ENCODE measurements around the gene LINC00632.
"Not testable (repeated sequence)": the region's sequence is repeated elsewhere in the genome, so short reads cannot be mapped to it uniquely, and the experiment has no call there.

LINC00632 gene

DNA sequence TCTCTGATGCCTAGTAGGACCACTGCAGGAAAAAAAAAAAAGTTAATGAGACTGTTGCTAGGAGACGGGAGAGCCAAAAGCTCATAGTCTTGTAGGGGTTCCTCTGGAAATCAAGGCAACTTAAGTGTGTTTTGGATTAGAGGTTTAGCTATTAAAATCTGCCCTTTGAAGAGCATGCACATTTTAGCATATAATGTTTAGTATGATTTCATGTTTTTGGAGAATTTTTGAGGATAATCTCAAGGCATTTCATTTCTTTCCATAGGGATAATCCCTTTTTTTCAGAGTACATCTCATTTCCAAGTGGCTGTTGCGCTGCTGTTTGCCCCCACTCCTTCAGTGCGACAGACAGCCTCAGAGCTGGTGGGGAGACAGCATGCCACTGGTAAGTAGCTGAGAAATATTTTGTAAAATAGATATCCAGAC is at the start of gene LINC00632:
TSS of gene LINC00632 (plus strand) at position 339 of the 426 bp plus-strand sequence.
- no peak for DNase-seq (ENCODE audit: low read depth in 2 of 3, low spot score in 1 of 3)

DNA sequence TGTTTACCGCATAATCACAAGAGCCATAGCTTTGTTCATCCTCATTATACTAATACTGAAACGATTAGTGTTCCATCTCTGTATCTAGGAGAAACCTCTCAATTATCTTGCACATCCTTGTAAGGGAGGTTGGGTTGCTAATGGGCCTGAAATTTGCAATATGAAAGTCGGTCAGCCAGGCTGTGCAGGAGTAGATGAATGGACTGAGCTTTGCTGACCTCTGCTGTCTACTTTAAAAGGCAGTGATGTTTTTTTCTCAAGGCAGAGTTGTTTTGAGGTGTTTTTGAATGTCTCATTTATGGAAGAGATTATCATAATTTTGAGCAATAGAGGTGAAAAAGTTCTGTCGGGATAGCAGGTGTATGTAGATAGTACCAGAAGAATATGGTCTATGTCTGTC is 47.9 kb upstream of the LINC00632 start:
- DNase-seq (ENCODE audit: low read depth in 2 of 3, low spot score in 1 of 3) = no peak

DNA sequence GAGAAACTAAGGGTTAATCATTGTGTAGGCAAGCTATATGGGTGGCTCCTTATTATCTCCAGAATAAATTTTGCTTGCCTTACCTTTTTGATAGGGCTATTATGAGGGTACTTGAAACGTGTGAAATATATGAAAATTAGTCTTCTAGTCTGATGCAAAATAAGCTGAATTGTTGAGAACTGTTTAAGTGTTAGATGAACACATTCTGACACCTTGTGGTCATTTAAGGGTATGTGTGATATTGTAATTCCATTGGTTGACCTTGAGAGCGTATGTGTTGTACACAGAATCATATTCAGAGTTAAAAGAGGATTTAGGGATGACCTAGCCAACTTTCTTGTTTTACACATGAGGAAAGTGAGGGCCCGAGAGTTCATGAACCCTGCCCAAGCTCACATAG is 44.6 kb upstream of the LINC00632 start:
- DNase-seq (ENCODE audit: low read depth in 2 of 3, low spot score in 1 of 3) = no peak

DNA sequence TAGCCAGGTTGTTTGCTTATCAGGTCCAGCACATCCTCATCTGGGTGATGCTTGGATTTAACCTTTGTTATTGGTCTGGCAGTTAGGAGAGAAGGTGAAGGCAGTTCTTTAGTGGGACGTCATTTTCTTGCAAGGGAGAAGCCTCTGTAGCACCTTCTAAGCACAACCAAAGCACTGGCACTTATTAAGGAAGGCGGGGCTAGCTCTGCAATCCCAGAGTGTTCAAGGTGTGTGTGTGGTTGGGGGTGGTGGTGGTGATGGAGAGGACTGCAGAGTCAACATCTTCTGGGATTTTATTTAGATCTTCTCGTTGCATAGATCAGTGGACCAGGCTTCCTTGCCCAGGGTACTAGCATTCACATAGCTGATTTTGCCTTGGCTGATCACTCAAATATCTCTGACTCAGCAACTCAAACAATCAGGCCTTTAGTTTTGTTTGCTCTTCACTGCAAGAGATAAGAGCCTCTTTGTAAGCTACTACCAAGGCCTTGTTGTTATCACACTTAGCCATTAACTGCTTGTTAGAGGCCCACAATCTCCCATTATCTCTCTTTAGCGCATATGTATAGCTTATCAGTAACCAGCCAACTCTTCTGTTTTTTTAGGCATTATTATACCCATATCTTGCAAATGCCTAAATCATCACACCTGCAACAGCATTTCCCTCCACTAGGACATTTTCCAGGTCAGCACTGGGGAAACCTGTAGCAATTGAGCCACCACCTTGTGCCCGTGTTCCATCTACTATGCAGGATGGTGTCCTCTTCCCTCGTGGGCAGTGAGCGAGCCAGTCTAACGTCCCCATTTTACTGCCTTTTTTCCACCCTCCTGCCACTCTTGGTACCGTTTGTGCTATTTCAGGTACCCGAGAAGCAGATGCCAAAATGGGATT is 36.5 kb upstream of the LINC00632 start:
- no peak for DNase-seq (ENCODE audit: low read depth in 2 of 3, low spot score in 1 of 3)

DNA sequence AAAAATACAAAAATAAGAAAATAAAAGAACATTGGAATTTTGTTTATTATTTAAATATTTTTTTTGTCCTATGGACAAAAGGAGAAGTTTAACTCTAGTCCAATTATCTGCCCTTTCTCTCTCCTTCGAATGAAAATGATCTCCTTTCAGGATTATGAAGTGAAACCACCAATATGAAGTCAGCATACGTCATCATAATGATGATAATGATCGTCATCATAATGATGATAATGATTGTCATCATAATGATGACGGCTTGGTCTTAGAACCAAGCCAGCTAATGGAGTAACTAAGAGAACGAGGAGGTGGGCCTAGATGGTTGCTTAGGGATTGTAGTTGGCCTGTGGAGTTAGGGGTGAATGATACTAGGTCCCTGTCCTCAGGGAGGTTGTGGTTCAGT is 21.9 kb upstream of the LINC00632 start:
- no peak for DNase-seq (ENCODE audit: low read depth in 2 of 3, low spot score in 1 of 3)

DNA sequence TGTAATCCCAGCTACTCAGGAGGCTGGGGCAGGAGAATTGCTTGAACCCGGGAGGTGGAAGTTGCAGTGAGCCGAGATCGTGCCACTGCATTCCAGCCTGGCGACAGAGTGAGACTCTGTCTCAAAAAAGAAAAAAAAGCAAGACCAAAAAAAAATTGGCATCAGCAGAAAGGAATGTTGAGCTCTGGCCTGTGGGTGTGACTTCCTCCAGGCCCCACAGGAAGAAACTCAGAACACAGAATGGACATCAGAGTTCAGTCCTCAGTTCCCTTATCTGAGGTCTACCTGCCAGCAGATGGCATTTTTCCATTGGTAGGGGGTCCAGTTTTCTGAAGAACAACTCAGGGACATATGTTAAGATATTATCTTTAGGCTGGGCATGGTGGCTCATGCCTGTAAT is 18.0 kb upstream of the LINC00632 start:
- DNase-seq (ENCODE audit: low read depth in 2 of 3, low spot score in 1 of 3) = not testable (repeated sequence)

DNA sequence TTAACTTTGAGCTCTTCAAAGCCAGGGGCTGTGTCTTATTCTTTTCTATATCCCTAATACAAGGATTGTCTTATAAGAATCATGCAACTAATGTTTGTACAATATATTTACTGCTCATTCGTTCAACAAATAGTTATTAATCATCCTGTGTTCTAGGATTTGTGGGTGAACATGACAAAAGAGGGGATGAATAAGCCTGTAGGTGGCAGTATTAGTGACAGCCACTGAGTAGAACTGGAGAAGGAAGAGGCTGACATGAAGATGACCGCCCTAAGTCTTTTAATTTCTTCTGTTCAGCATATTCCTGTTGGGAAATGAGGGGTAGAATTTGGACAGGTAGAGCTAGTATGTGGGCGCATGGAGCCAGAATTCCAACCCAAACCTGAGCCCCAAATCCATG is 11.9 kb upstream of the LINC00632 start:
- no peak for DNase-seq (ENCODE audit: low read depth in 2 of 3, low spot score in 1 of 3)

DNA sequence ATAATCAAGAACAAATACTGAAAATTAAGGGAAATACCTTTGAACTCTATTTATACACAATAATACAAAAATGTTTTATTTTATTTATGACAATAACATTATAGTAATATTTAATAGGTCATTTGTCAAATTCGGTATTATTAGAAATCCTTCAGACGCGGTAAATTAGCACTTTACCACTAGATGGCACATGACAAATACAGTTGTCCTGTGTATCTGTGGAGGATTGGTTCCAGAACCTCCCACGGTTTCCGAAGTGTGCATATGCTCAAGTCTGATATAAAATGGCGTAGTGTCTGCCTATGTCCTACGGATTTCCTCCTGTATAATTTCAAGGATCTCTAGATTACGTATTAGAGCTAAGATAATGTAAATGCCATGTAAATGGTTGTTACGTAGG is 8.1 kb upstream of the LINC00632 start:
- DNase-seq (ENCODE audit: low read depth in 2 of 3, low spot score in 1 of 3) = no peak

DNA sequence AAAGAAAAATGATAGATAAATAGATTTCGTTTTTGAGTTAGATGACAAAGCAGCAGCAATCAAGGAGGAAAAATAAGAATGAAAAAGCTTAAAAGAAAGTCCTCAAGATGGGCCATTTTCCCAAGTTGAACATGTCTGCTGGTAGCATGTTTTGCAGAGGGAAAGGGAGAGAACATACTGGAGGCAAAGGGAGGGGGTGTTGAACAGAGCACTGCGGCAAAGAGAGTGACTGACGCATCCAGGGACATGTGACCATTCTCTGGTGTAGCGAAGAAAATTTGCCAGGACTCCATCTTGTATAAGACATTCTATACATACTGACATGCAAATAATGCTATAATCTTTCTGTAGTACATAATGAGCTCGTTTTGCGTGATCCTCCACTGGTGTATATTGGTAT is 1.2 kb downstream of the LINC00632 start:
- DNase-seq (ENCODE audit: low read depth in 2 of 3, low spot score in 1 of 3) = no peak

DNA sequence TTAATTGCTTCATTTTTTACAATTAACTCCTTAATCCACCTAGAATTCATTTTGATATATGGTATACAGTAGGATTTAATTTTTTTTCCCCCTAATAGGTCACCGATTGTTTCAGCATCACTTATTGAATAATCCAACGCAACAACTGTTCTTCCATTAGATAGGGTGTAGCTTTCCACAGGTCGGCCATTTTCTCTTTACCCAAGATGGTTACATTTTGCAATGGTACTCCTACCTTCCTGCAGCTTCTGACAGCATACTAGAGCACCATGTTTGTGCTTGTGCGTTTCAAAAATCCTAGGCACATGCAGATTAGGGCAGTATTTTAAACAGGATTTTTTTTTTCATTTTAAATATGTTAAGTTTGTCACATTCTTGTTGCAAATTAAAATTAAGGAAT is 2.3 kb downstream of the LINC00632 start:
- DNase-seq (ENCODE audit: low read depth in 2 of 3, low spot score in 1 of 3) = no peak

DNA sequence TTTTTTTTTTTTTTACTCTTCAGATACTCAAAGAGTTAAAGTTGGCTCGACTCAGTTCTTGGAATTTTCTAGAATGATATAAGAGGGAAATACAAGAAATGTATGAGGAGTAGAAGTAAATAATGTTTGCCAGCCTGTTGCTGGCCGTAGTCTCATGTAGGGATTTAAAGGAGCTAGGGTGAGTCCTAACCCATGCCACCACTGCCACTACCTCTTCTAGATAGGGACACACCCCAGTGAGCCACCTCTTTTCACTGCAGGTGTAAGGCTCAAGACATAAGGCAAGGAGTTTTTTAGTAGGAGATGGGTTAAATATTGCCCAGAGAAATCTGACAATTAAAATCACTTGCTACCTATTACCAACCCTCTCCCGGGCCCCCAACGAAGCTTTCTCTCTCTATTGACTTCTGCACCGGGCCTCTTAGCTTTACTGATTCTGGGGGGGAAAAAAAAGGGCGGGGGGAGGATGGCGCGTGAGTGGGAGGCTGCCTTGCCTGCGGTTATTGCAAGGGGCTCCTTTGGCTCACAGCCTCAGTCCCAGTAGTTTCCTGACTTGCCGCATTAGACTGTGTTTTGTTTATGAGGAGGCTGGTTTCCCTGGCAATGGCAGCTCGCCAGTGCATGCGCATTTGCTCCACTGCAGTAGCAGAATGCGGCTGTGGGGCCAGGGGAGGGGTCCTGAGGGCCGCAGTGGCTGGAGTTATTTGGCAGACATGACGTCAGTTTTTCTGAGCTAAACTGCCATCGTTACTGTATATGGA is 3.0 kb downstream of the LINC00632 start:
- peak in 2 of 3 donors; percentile 0 to 7 for DNase-seq (ENCODE audit: low read depth in 2 of 3, low spot score in 1 of 3)

DNA sequence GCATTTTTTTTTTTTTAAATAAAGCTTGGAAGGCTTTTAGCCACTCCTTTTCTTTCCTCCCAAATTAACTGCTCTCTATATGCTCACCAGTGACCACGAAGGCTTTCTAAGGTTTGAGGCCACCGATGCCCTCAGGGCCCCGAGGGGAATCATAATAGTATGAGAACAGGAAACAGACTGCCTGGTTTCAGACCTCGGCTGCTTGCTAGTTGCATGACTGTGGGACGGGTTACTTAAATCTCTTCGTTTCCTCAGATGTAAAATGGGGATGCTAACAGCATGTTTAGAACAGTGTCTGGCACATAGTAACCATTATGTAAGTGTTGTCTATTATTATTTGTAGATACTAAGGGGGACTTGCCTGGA is 3.6 kb downstream of the LINC00632 start:
- DNase-seq (ENCODE audit: low read depth in 2 of 3, low spot score in 1 of 3) = no peak

DNA sequence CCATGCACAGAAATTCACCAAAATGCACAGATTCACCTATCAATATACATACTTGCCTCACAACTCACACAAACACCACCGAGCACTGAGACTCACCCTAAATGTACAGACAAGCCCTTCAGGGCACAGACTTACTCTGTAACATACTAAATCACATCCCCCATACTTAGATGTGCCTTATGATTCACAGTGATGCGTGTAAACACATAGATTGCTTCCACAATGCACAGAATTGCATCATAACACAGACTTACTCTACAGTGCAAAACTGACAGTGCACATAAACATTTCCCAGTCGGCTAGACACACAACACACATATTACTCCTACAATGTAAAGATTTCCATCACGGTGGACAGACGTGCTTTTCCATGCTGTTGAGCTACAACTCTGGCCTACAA is 6.2 kb downstream of the LINC00632 start:
- no peak for DNase-seq (ENCODE audit: low read depth in 2 of 3, low spot score in 1 of 3)

DNA sequence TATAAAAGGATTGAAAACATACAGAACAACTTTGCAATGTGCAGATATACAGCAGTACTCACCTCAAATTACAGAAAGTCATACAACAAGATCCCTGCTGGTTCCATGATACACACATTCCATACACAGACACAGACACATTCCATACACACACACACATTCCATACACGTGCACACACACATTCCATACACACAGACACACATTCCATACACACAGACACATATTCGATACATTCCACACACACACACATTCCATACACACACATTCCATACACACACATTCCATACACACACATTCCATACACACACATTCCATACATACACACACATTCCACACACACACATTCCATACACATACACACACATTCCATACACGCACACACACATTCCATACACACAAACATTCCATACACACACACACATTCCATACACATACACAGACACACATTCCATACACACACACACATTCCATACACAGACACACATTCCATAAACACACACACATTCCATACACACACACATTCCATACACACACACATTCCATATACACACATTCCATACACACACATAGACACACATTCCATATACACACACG is 13.7 kb downstream of the LINC00632 start:
- DNase-seq (ENCODE audit: low read depth in 2 of 3, low spot score in 1 of 3) = no peak

DNA sequence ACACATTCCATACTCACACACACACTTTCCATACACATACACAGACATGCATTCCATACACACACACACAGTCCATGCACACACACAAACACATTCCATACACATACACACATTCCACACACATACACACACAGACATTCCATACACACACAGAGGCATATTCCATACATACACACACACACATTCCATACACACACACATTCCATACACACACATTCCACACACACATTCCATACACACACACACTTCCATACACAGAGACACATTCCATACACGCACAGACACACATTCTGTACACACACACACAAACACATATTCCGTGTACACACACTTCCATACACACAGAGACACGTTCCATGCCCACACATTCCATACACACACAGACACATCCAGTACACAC is 14.8 kb downstream of the LINC00632 start:
- DNase-seq (ENCODE audit: low read depth in 2 of 3, low spot score in 1 of 3) = no peak

DNA sequence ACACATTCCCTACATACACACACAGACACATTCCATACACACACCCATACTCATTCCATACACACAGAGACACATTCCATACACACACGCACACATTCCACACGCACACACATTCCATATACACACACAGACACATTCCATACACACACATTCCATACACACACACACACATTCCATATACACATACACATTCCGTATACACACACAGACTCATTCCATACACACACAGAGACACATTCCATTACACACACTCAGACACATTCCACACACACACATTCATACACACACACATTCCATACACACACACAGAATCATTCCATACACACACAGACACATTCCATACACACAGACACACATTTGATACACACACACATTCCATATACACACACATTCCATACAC is 15.2 kb downstream of the LINC00632 start:
- DNase-seq (ENCODE audit: low read depth in 2 of 3, low spot score in 1 of 3) = no peak

DNA sequence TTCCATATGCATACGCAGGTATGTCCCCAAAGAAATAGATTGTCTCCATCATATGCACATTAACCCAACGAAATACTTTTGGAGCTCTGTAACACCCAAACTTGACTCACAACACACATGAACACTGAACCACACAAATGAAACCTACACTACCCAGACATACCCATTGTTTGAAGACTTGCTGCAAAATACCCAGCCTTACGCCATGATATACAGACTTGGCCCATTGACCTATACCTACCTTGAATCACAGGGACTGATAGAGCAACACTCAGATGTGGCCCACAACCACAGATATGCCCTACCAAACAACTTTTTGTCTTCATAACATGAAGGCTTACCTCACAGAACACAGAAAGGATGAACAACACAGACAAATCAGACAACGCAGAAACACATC is 15.9 kb downstream of the LINC00632 start:
- DNase-seq (ENCODE audit: low read depth in 2 of 3, low spot score in 1 of 3) = no peak

DNA sequence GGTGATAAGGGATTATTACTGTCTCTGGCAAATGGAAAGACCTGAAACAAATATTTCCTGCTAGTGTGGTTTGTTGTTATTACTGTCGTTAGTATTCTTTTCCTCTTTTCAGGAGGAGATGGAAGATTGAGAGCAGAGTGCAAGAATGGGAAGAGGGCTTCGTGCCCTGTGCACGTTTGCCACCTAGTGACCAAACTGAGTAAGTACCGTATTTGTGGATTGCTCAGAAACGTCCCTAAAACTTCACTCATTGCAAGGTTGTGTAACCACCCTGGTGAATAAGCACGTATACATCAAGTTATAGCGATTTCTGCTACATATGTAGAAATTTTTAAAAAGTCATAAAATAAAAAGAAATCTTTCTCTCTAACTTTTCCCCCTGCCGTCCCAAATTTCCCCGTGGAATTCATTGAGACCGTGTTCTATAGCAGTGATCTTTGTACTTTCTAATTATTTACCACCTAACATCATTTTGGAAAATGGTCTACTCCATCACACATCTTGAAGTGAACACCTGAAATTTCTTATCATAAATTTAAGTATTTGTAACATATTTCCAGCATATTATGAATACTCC is 24.3 kb downstream of the LINC00632 start:
- no peak for DNase-seq (ENCODE audit: low read depth in 2 of 3, low spot score in 1 of 3)

DNA sequence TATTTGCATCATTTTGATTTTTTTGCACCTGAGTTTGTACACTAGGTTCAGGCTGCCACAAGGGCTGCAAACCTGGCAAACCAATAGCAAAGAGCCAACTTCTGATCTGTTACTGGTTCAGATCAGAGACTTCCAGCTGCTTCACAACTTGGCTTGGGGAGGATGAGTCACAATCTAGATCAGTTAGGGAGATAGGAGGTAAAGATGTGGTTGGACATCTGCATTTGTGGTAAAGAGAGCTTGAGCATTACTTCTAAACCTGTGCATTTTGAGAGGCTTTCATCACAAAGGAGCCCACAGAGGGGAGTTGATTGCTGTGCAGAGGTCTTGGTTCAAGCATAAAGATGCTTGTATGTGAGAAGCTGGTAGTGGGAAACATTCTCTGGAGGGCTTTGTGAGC is 34.5 kb downstream of the LINC00632 start:
- no peak for DNase-seq (ENCODE audit: low read depth in 2 of 3, low spot score in 1 of 3)

DNA sequence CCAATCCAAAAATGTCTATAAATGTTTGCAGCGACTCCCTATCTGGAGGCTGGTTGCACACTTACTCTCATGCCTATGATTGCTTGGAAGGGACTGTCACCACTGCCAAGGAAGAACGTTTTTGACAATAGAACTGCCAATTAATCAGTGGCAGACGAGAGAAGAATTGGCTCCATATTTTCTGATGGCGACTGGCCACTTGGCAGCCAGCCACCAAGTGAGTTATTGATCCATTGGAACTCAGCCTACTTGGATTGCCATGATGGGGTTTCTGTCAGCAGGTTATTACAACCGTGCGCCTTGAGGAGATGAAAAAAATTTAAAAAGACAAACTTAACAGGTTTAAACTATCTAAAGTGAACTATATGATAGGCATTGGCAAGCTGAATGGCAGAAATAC is 47.4 kb downstream of the LINC00632 start:
- no peak for DNase-seq (ENCODE audit: low read depth in 2 of 3, low spot score in 1 of 3)

DNA sequence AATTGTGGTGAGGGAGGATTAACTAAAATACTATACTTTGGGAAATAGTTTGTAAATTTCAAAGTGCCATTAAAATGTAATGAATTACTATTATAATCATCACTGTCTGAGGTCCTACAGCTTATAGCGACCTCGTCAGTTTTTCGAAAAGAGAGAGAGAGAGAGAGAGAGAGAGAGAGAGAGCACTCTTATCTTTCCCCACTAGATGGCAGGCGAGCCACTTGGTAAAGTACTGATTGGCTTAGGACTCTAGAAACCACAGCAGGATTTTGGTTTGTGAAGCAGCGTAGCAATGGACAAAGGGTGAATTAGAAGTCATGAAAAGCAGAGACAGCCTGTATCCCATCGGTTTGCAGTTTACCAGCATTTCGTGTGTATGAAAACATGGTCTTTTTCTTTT is 52.5 kb downstream of the LINC00632 start:
- peak in 1 of 3 donors; percentile 45 for DNase-seq (ENCODE audit: low read depth in 2 of 3, low spot score in 1 of 3)
